Prostate gland (tissue), 2 donors: ENCODE data around the gene NR6A1. TPM values are rescaled to one million over a fixed set of nuclear protein-coding genes. Genes with fewer than 3 reads are reported as not detected.
A peak's percentile ranks its signal among the peaks of the same experiment; 100 is the strongest.

Experiments used
- DNase-seq: peaks from one replicate; pipeline ENCODE4 v3.0.0-alpha.2; 2019; ENCODE audit warnings: low spot score
- H3K27ac ChIP-seq, 2 donors: fragments of 200-600 bp; sonication (generic); 2 replicates each; pipeline ENCODE4 v1.5.1; 2017 to 2019
- H3K27me3 ChIP-seq: fragments of 200-600 bp; sonication (generic); replicated peaks from 2 replicates; pipeline ENCODE4 v1.5.1; 2019; ENCODE audit not compliant: insufficient read depth
- H3K36me3 ChIP-seq, 2 donors: fragments of 200-600 bp; sonication (generic); 1 replicate in 1 of 2; 2 replicates in 1 of 2; pipeline versions ENCODE4 v1.5.1 to v1.8.1; 2017 to 2019
- H3K4me1 ChIP-seq: fragments of 200-600 bp; sonication (generic); replicated peaks from 2 replicates; pipeline ENCODE4 v1.5.1; 2019
- H3K4me3 ChIP-seq, 2 donors: fragments of 200-600 bp; sonication (generic); 2 replicates each; pipeline ENCODE4 v1.5.1; 2017 to 2019
- H3K9me3 ChIP-seq: fragments of 200-600 bp; sonication (generic); 2 replicates; pipeline ENCODE4 v1.5.1; 2017
- CTCF ChIP-seq, 4 experiments: fragments of 200-600 bp in 2 of 4; fragments of 450-650 bp in 2 of 4; sonication (generic) in 2 of 4; IDR thresholded peaks; 1 replicate in 3 of 4; 2 replicates in 1 of 4; pipeline ENCODE4 v1.5.1; 2016 to 2019; ENCODE audit warnings: antibody characterized with exemption in 4 of 4, mild to moderate bottlenecking in 2 of 4, moderate library complexity in 2 of 4
- POLR2A ChIP-seq: fragments of 450-650 bp; IDR thresholded peaks from one replicate; pipeline ENCODE4 v1.6.1; 2016; ENCODE audit warnings: antibody characterized with exemption, mild to moderate bottlenecking
- POLR2AphosphoS5 ChIP-seq: sonication (generic); formaldehyde crosslinking; IDR thresholded peaks from one replicate; pipeline ENCODE4 v1.6.1; 2017; ENCODE audit warnings: antibody characterized with exemption
- WGBS: methylation state at CpG from one replicate; pipeline ENCODE4 v1.1.5; 2018; 5-methylcytosine and 5-hydroxymethylcytosine counted together
- intact Hi-C: fragments of 100-400 bp; cut with DNase I; formaldehyde crosslinking; loops from one replicate; pipeline ENCODE4 v1.14.2; 2022
- total RNA-seq, 2 donors: library from RNA; depleted of rRNA; stranded (reverse); fragments of >200 nt; gene quantifications; one replicate each; pipeline ENCODE4 v1.1.0, GENCODE V29; 2016

Gene NR6A1
- total RNA-seq, 2 donors from 2014 or later = 1.3 to 53.7 TPM

GRCh38 chr9:124553738-124554137 lies 217.4 kb downstream of the NR6A1 start:
- Histone ChIP-seq H3K27ac (no peak overlapping the region), H3K9me3 (no peaks in the 10 kb centered on the region), H3K27me3 (no peaks in the 10 kb centered on the region), H3K36me3 (no peaks in the 10 kb centered on the region), H3K4me1 (no peaks in the 10 kb centered on the region), H3K4me3 (no peak overlapping the region)
- no peak for TF ChIP-seq CTCF (IDR thresholded peaks at IDR 0.05)
- no peak for TF ChIP-seq POLR2A
- TF ChIP-seq POLR2AphosphoS5 = no peak
- WGBS = 44% methylated on average over 3 of the region's 3 CpGs
- intact Hi-C loops = no loop called here
- no peak for DNase-seq

GRCh38 chr9:124552273-124552605 lies 218.9 kb downstream of the NR6A1 start:
- no peaks in the 10 kb centered on the region for H3K36me3 ChIP-seq
- intact Hi-C loops = no loop called here
- no peak overlapping the region for H3K4me3 ChIP-seq
- no peaks in the 10 kb centered on the region for H3K9me3 ChIP-seq
- no peaks in the 10 kb centered on the region for H3K27me3 ChIP-seq
- H3K4me1 ChIP-seq = no peaks in the 10 kb centered on the region
- H3K27ac ChIP-seq = no peak overlapping the region
- TF ChIP-seq POLR2AphosphoS5 = no peak
- TF ChIP-seq POLR2A = no peak
- DNase-seq = no peak
- WGBS = 87% methylated on average over 2 of the region's 2 CpGs

DNA sequence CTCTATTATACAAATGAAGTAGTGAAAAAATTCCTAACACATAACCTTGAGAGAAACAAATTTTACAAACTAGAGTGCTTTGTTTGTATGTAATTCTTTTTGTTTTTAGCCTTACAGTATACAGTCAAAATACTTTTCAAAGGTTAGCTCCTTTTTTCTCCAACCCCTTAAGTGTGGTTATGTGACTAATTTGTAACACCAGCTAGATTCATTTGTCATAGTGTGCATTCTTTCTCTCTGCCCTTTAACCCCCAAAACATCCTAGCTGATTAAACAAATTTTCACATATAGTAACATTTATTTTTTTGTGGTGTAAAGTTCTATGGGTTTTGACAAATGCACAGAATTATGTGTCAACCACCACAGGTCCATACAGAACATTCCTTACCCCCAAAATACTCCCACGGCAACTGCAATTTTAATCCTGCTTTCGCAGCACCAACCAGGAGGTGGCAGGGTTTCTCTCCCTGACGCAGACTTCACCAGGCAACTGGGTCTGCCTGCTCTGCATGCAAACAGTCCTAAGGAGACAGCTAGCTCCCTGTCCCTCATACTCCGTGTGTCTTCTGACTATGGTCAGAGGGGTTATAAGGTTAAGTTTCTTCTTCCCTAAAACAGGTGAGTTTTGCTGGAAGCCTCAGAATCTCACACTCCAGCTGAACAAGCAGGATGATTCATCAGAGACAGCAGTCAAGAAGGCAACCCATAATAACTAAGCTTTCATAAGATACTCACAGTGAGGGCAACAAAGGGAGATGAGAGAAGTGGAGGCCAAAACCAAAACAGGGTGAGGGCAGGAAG lies 219.4 kb downstream of the NR6A1 start:
- peak in 3 of 4 experiments; percentile 25 to 75 (median 50) for TF ChIP-seq CTCF (IDR thresholded peaks at IDR 0.05)
- TF ChIP-seq POLR2AphosphoS5 = no peak
- H3K4me1 ChIP-seq = no peaks in the 10 kb centered on the region
- intact Hi-C loops = no loop called here
- H3K36me3 ChIP-seq = no peaks in the 10 kb centered on the region
- no peaks in the 10 kb centered on the region for H3K27me3 ChIP-seq
- H3K9me3 ChIP-seq = no peaks in the 10 kb centered on the region
- no peak overlapping the region for H3K27ac ChIP-seq
- WGBS = 14% methylated on average over 4 of the region's 4 CpGs
- DNase-seq = peak; percentile 34
- H3K4me3 ChIP-seq = no peak overlapping the region

DNA sequence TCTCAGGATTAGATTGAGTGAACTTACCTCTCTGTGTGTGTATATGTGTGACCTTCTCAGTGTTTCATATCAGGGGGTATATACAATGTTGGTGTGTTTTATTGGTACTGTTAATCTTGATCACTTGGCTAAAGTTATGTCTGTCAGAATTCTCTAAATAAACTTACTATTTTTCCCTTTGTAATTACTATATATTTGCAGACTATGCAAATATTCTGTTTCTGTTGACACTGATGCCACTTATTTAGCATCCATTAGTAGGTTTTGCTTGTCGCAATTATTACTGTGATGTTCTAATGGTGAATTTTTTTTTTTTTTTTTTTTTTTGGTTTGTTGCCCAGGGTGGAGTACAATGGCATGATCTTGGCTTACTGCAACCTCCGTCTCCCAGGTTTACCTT lies 221.0 kb downstream of the NR6A1 start:
- Histone ChIP-seq H3K27me3 (no peaks in the 10 kb centered on the region), H3K27ac (no peak overlapping the region), H3K36me3 (no peaks in the 10 kb centered on the region), H3K4me3 (no peak overlapping the region), H3K4me1 (no peaks in the 10 kb centered on the region), H3K9me3 (no peaks in the 10 kb centered on the region)
- no peak for DNase-seq
- intact Hi-C loops = no loop called here
- 71% methylated on average over 2 of the region's 2 CpGs for WGBS
- TF ChIP-seq CTCF (IDR thresholded peaks at IDR 0.05) (no peak), POLR2AphosphoS5 (no peak), POLR2A (no peak)

GRCh38 chr9:124549016-124549415 lies 222.1 kb downstream of the NR6A1 start:
- intact Hi-C loops = no loop called here

More at GRCh38 chr9:124549016-124549415, 222.1 kb downstream of the NR6A1 start:
- Histone ChIP-seq H3K27ac (no peak overlapping the region), H3K9me3 (no peaks in the 10 kb centered on the region), H3K36me3 (no peaks in the 10 kb centered on the region), H3K4me3 (no peak overlapping the region), H3K4me1 (no peaks in the 10 kb centered on the region), H3K27me3 (no peaks in the 10 kb centered on the region)
- no peak for TF ChIP-seq CTCF (IDR thresholded peaks at IDR 0.05)
- TF ChIP-seq POLR2AphosphoS5 = no peak
- TF ChIP-seq POLR2A = no peak
- DNase-seq = no peak
- whole genome bisulfite sequencing = 64% methylated on average over 1 of the region's 1 CpG
